D721Med (cell line): ENCODE measurements around the gene SLC16A11.
"Not testable (repeated sequence)": the region's sequence is repeated elsewhere in the genome, so short reads cannot be mapped to it uniquely, and the experiment has no call there.

Experiments
- DNase-seq: peaks from one replicate; pipeline ENCODE4 v3.0.0; 2011; ENCODE audit warnings: low spot score; ENCODE audit not compliant: insufficient read length
- FAIRE-seq: peaks from 2 replicates; lab custom pipeline; 2011; peaks lifted over from hg19 to GRCh38; lab: Jason Lieb, UNC
- TF ChIP-seq, protein P1 (sequence below): IDR thresholded peaks from 2 replicates; pipeline ENCODE4 v1.5.1; 2012; ENCODE audit warnings: mild to moderate bottlenecking, control low read depth; ENCODE audit not compliant: insufficient read depth; ENCODE audit errors: missing control alignments

Gene SLC16A11

DNA sequence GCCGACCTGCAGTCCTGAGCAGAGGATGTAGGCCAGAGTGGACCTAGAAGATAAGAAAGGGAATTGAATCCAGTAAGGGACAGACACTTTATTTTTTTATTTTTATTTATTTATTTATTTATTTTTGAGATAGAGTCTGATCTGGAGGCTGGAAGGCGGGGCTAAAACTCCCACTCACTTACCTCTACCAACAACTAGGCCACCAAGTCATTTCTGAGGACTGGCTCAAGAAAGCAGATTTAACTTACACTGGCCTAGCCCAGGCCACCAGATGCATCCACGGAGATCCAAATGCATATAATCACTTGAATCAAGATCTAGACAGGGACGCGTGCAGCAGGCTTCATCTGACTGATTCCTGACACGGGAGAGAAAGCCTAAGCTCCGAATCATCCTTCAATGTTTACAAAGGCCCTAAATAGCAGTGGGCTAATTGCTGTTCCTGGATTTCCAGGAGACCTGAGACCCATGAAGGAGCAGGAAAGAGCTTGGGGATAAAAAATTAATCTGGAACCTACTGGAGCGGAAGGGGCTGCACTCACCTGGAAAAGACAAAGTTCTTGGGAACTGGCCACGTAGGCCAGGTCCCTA is 49.1 kb downstream of the SLC16A11 start:
- FAIRE-seq = no peak
- no peak for DNase-seq
- TF ChIP-seq, protein P1, sequence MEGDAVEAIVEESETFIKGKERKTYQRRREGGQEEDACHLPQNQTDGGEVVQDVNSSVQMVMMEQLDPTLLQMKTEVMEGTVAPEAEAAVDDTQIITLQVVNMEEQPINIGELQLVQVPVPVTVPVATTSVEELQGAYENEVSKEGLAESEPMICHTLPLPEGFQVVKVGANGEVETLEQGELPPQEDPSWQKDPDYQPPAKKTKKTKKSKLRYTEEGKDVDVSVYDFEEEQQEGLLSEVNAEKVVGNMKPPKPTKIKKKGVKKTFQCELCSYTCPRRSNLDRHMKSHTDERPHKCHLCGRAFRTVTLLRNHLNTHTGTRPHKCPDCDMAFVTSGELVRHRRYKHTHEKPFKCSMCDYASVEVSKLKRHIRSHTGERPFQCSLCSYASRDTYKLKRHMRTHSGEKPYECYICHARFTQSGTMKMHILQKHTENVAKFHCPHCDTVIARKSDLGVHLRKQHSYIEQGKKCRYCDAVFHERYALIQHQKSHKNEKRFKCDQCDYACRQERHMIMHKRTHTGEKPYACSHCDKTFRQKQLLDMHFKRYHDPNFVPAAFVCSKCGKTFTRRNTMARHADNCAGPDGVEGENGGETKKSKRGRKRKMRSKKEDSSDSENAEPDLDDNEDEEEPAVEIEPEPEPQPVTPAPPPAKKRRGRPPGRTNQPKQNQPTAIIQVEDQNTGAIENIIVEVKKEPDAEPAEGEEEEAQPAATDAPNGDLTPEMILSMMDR = no peak

DNA sequence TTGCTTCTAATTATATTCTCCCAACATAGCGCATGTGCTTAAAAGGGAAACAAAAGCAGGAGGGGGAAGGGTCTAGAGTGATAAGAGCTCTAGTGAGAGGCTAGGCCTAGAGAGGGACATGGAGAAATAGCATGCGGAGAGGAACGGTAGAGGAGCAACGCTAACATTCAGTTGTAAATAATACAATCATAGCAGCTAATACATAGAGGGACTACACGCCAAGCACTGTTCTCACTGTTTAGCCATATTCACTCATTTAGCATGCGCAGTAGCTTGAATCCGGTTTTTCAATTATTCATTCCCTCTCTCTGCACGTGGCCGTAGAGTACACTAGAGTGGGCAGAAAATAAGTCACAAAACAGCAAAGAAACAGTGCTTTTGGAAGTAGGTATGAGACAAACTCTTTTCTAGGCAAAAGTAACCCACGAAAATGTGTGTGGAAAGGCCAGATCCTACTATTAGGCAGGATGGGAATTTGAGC is 49.7 kb downstream of the SLC16A11 start:
- TF ChIP-seq, protein P1 = no peak
- no peak for DNase-seq
- FAIRE-seq = no peak

DNA sequence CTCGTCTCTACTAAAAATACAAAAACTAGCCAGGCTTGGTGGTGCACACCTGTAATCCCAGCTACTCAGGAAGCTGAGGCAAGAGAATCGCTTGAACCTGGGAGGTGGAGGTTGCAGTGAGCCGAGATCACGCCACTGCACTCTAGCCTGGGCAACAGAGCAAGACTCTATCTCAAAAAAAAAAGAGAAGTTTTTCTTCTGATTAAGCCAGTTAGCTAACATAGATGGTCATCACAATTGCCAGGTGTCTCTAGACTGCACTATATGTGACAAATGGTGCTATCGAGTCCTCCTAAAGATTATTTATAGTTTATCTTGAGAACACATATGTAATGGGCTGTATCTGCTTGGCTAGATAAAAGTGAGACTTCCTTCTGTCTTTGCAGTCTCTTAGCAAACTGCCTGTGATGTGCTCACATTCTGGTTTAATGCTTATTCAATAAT is 50.3 kb downstream of the SLC16A11 start:
- FAIRE-seq = not testable (repeated sequence)

More for the DNA sequence above, 50.3 kb downstream of the SLC16A11 start:
- DNase-seq = not testable (repeated sequence)
